ENCODE data around the gene SMYD3. TPM values are rescaled to one million over a fixed set of nuclear protein-coding genes. Genes with fewer than 3 reads are reported as not detected.

SMYD3 gene
- total RNA-seq, 2 donors from 2014 or later = 8.8 to 19.0 TPM

DNA sequence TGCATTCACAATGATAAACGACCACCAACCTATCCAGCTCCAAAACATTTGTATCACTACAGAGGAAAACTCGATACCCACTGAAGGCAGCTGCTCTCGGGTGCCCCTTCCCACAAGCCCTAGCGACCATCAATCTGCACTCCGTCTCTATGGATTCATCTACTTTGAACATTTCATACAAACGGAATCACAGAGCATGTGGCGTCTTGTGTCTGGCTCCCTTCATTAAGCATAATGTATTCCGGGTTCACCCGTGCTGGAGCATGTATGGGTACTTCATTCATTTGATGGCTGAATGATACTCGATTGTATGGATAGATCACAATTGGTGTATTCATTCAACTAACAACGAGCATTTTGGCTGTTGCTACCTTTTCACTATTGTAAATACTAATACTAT lies 340.2 kb downstream of the SMYD3 start:
- ATAC-seq (ENCODE audit: insufficient number of reproducible peaks, low FRiP score, low read depth) (no peak), DNase-seq (ENCODE audit: low spot score) (no peak)
- H3K4me3 ChIP-seq = no peak overlapping the region
- no peaks in the 10 kb centered on the region for H3K36me3 ChIP-seq
- H3K9me3 ChIP-seq = no peaks in the 10 kb centered on the region
- H3K4me1 ChIP-seq (ENCODE audit: control insufficient read depth in 1 of 2, low read depth in 2 of 2) = no peaks in the 10 kb centered on the region
- H3K27ac ChIP-seq = no peak overlapping the region
- no peaks in the 10 kb centered on the region for H3K27me3 ChIP-seq (replicated peaks; ENCODE audit: insufficient read depth)
- no peak for TF ChIP-seq CTCF (IDR thresholded peaks at IDR 0.05)

DNA sequence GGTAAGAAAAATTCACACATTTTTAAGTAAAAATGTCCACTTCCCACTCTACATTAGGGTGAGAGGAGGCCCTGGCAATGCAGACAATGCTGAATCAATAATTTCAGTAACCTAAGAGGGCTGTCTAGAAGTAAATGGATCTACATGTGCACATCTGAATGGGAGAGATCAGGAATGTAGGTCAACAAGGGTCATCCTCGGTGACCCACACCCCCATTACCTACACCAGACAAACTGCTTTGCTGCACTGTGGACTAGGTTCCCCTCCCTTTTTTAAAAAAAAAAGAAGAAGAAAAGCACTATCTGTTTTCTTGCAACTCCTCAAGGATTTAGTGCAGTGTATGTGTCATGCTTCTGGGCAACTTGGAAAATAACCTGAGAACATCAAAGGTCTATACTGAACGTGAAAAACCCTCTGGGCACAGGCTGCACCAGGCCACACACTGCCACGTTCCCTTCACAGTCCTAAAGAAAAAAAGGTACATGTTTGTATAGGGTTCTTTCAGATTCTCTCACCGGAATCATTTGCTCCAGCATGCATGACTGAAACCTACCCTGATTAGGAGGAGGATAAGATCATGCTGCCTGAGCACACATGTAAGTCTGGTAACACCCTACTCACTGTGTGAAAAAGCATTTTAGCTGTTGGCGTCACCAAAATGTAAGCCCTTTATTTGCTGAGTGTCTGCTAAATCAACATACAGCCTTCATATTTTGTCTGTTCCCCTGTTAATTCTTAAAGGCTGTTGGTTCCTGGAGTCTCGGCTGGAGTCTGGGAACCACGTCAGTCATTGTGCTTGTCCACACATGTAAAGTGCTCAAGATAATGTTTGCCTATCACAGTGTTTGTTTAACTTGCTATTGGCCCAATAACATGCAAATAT lies 341.0 kb downstream of the SMYD3 start:
- ATAC-seq (ENCODE audit: insufficient number of reproducible peaks, low FRiP score, low read depth) (no peak), DNase-seq (ENCODE audit: low spot score) (no peak)
- TF ChIP-seq CTCF (IDR thresholded peaks at IDR 0.05) = no peak
- Histone ChIP-seq H3K27ac (no peak overlapping the region), H3K4me3 (no peak overlapping the region), H3K27me3 (replicated peaks; ENCODE audit: insufficient read depth) (no peaks in the 10 kb centered on the region), H3K4me1 (ENCODE audit: control insufficient read depth in 1 of 2, low read depth in 2 of 2) (no peaks in the 10 kb centered on the region), H3K36me3 (no peaks in the 10 kb centered on the region), H3K9me3 (no peaks in the 10 kb centered on the region)

GRCh38 chr1:246164764-246165163 lies 342.3 kb downstream of the SMYD3 start:
- no peak for TF ChIP-seq CTCF (IDR thresholded peaks at IDR 0.05)
- DNase-seq (ENCODE audit: low spot score) = no peak
- Histone ChIP-seq H3K36me3 (no peaks in the 10 kb centered on the region), H3K4me1 (ENCODE audit: control insufficient read depth in 1 of 2, low read depth in 2 of 2) (no peaks in the 10 kb centered on the region), H3K9me3 (no peaks in the 10 kb centered on the region), H3K4me3 (no peak overlapping the region), H3K27ac (no peak overlapping the region), H3K27me3 (replicated peaks; ENCODE audit: insufficient read depth) (no peaks in the 10 kb centered on the region)
- no peak for ATAC-seq (ENCODE audit: insufficient number of reproducible peaks, low FRiP score, low read depth)

GRCh38 chr1:246162560-246162959 lies 344.5 kb downstream of the SMYD3 start:
- Histone ChIP-seq H3K4me3 (no peak overlapping the region), H3K27ac (no peak overlapping the region), H3K4me1 (ENCODE audit: control insufficient read depth in 1 of 2, low read depth in 2 of 2) (no peaks in the 10 kb centered on the region), H3K9me3 (no peaks in the 10 kb centered on the region), H3K27me3 (replicated peaks; ENCODE audit: insufficient read depth) (no peaks in the 10 kb centered on the region), H3K36me3 (no peaks in the 10 kb centered on the region)
- TF ChIP-seq CTCF (IDR thresholded peaks at IDR 0.05) = no peak
- no peak for ATAC-seq (ENCODE audit: insufficient number of reproducible peaks, low FRiP score, low read depth)
- DNase-seq (ENCODE audit: low spot score) = no peak

- peaks cover under 1 to 2% of the 10 kb centered on the region in 2 donors for H3K4me1 ChIP-seq (ENCODE audit: control insufficient read depth in 1 of 2, low read depth in 2 of 2)
- DNase-seq (ENCODE audit: low spot score) (no peak), ATAC-seq (ENCODE audit: insufficient number of reproducible peaks, low FRiP score, low read depth) (no peak)
- no peak overlapping the region for H3K27ac ChIP-seq
- H3K9me3 ChIP-seq = no peaks in the 10 kb centered on the region
- TF ChIP-seq CTCF (IDR thresholded peaks at IDR 0.05) = no peak
- H3K36me3 ChIP-seq = no peaks in the 10 kb centered on the region
- no peak overlapping the region for H3K4me3 ChIP-seq
- no peaks in the 10 kb centered on the region for H3K27me3 ChIP-seq (replicated peaks; ENCODE audit: insufficient read depth)
Observed at GRCh38 chr1:246161626-246162025, 345.5 kb downstream of the SMYD3 start.
